H1 (cell line): ENCODE results near the gene ADK. TPM values are rescaled to one million over a fixed set of nuclear protein-coding genes. Genes with fewer than 3 reads are reported as not detected.

Source experiments
- CTCF ChIA-PET: fragments of 300-600 bp; sonication (Branson Sonifier 250); formaldehyde crosslinking; loops from one replicate; lab custom pipeline; 2021; ENCODE audit not compliant: partially characterized antibody; lab: Charles Lee
- POLR2A ChIA-PET: fragments of 300-600 bp; sonication (Branson Sonifier 250); formaldehyde crosslinking; loops from one replicate; lab custom pipeline; 2021; ENCODE audit warnings: inconsistent platforms; ENCODE audit not compliant: partially characterized antibody; lab: Charles Lee
- DNase-seq, 2 experiments: peaks; one replicate each; pipeline versions ENCODE4 v3.0.0 to v3.0.0-alpha.2; 2010 to 2022; ENCODE audit warnings: low spot score in 2 of 2, low read depth in 1 of 2, mixed read lengths in 1 of 2
- FAIRE-seq: peaks from 2 replicates; lab custom pipeline; 2011; peaks lifted over from hg19 to GRCh38; lab: Jason Lieb, UNC
- H2AFZ ChIP-seq: 2 replicates; pipeline ENCODE4 v1.8.1; 2012; ENCODE audit warnings: low read length, inconsistent platforms
- H2AK5ac ChIP-seq: 2 replicates; pipeline ENCODE4 v1.6.1; 2013; ENCODE audit warnings: low read depth, low read length
- H2BK120ac ChIP-seq: replicated peaks from 2 replicates; pipeline ENCODE3; 2013; ENCODE audit warnings: low read depth, low read length, inconsistent platforms
- H2BK12ac ChIP-seq: 2 replicates; pipeline ENCODE4 v1.6.1; 2013; ENCODE audit warnings: low read depth, low read length
- H2BK15ac ChIP-seq: 2 replicates; pipeline ENCODE4 v1.6.1; 2013; ENCODE audit warnings: low read length
- H2BK20ac ChIP-seq: 2 replicates; pipeline ENCODE4 v1.6.1; 2013; ENCODE audit warnings: low read length
- H2BK5ac ChIP-seq: 2 replicates; pipeline ENCODE4 v1.6.1; 2013; ENCODE audit warnings: low read depth, low read length
- H3K14ac ChIP-seq: 2 replicates; pipeline ENCODE4 v1.6.1; 2013; ENCODE audit warnings: inconsistent platforms; ENCODE audit not compliant: insufficient read length
- H3K18ac ChIP-seq: 2 replicates; pipeline ENCODE4 v1.6.1; 2013; ENCODE audit warnings: low read length; ENCODE audit errors: extremely low read depth
- H3K23ac ChIP-seq: 2 replicates; pipeline ENCODE4 v1.6.1; 2013; ENCODE audit warnings: inconsistent platforms; ENCODE audit not compliant: insufficient read length
- H3K23me2 ChIP-seq: 2 replicates; pipeline ENCODE4 v1.6.1; 2013; ENCODE audit warnings: low read depth, low read length
- H3K27ac ChIP-seq: 2 replicates; pipeline ENCODE4 v1.6.1; 2011; ENCODE audit warnings: low read depth, low read length, inconsistent platforms
- H3K27me3 ChIP-seq, 4 experiments: replicated peaks in 1 of 4; 1 replicate in 1 of 4; 2 replicates in 3 of 4; pipeline versions ENCODE4 v1.6.1 to v1.8.1; 2011 to 2013; ENCODE audit warnings: low read length in 3 of 4, mild to moderate bottlenecking in 3 of 4, inconsistent platforms in 2 of 4, mixed read lengths in 2 of 4, moderate library complexity in 1 of 4; ENCODE audit not compliant: control insufficient read depth in 3 of 4, insufficient read depth in 3 of 4; ENCODE audit errors: extremely low read depth in 1 of 4
- H3K36me3 ChIP-seq, 4 experiments: 2 replicates each; pipeline versions ENCODE4 v1.6.1 to v1.8.1; 2011 to 2013; ENCODE audit warnings: mild to moderate bottlenecking in 4 of 4, low read length in 3 of 4, moderate library complexity in 2 of 4, control low read depth in 1 of 4, inconsistent platforms in 1 of 4; ENCODE audit not compliant: insufficient read depth in 4 of 4, control insufficient read depth in 2 of 4
- H3K4ac ChIP-seq: replicated peaks from 2 replicates; pipeline ENCODE3; 2013; ENCODE audit warnings: low read length, low read depth, mixed read lengths, inconsistent platforms; ENCODE audit not compliant: insufficient read length
- H3K4me1 ChIP-seq, 4 experiments: replicated peaks in 1 of 4; 1 replicate in 1 of 4; 2 replicates in 3 of 4; pipeline versions ENCODE4 v1.6.1 to v1.8.1; 2011 to 2013; ENCODE audit warnings: low read length in 3 of 4, inconsistent platforms in 2 of 4, mixed read lengths in 1 of 4; ENCODE audit not compliant: insufficient read depth in 4 of 4, control insufficient read depth in 3 of 4
- H3K4me2 ChIP-seq, 2 experiments: 2 replicates each; pipeline versions ENCODE4 v1.6.1 to v1.8.1; 2011 to 2013; ENCODE audit warnings: low read depth in 2 of 2, low read length in 2 of 2, control low read depth in 1 of 2, inconsistent platforms in 1 of 2, mild to moderate bottlenecking in 1 of 2; ENCODE audit not compliant: insufficient read depth in 1 of 2
- H3K4me3 ChIP-seq, 4 experiments: fragments of 200-600, 300-600 bp in 1 of 4; sonication (generic), shearing (Covaris generic), sonication (Bioruptor Twin) in 1 of 4; 2 replicates each; pipeline versions ENCODE4 v1.5.1 to v1.8.1; 2011 to 2016; ENCODE audit warnings: low read length in 4 of 4, low read depth in 3 of 4, control low read depth in 2 of 4, inconsistent platforms in 2 of 4, mild to moderate bottlenecking in 2 of 4, mixed read lengths in 1 of 4, moderate library complexity in 1 of 4; ENCODE audit not compliant: insufficient read depth in 2 of 4; ENCODE audit errors: extremely low read depth in 1 of 4
- H3K56ac ChIP-seq: replicated peaks from 2 replicates; pipeline ENCODE3; 2013; ENCODE audit warnings: low read depth, mild to moderate bottlenecking, mixed read lengths, low read length, inconsistent platforms; ENCODE audit not compliant: insufficient read length
- H3K79me1 ChIP-seq: 2 replicates; pipeline ENCODE4 v1.6.1; 2013; ENCODE audit warnings: low read depth, low read length, control low read depth
- H3K79me2 ChIP-seq, 2 experiments: 2 replicates each; pipeline versions ENCODE4 v1.6.1 to v1.8.1; 2012 to 2013; ENCODE audit warnings: low read length in 2 of 2, mild to moderate bottlenecking in 2 of 2, inconsistent platforms in 1 of 2; ENCODE audit not compliant: insufficient read depth in 2 of 2, control insufficient read depth in 1 of 2
- H3K9ac ChIP-seq, 4 experiments: replicated peaks in 1 of 4; 1 replicate in 1 of 4; 2 replicates in 3 of 4; pipeline versions ENCODE4 v1.6.1 to v1.8.1; 2011 to 2013; ENCODE audit warnings: low read depth in 3 of 4, low read length in 3 of 4, control low read depth in 2 of 4, mild to moderate bottlenecking in 2 of 4, moderate library complexity in 2 of 4, inconsistent platforms in 1 of 4; ENCODE audit errors: extremely low read depth in 1 of 4
- H3K9me3 ChIP-seq, 2 experiments: 2 replicates each; pipeline versions ENCODE4 v1.6.1 to v1.8.1; 2012 to 2013; ENCODE audit warnings: mild to moderate bottlenecking in 2 of 2, moderate library complexity in 2 of 2, control low read depth in 1 of 2, inconsistent platforms in 1 of 2, low read depth in 1 of 2, low read length in 1 of 2, mixed read lengths in 1 of 2; ENCODE audit not compliant: insufficient read depth in 2 of 2
- H4K20me1 ChIP-seq, 2 experiments: replicated peaks in 1 of 2; 2 replicates each; pipeline versions ENCODE3 to v1.8.1; 2011 to 2013; ENCODE audit warnings: inconsistent platforms in 2 of 2, low read length in 2 of 2, mild to moderate bottlenecking in 1 of 2; ENCODE audit not compliant: insufficient read depth in 2 of 2, control insufficient read depth in 1 of 2
- H4K5ac ChIP-seq: 2 replicates; pipeline ENCODE4 v1.6.1; 2013; ENCODE audit warnings: low read length, low read depth, mixed read lengths, inconsistent platforms; ENCODE audit not compliant: insufficient read length
- H4K8ac ChIP-seq: 2 replicates; pipeline ENCODE4 v1.8.0; 2013; ENCODE audit warnings: mild to moderate bottlenecking, moderate library complexity, low read length, inconsistent platforms; ENCODE audit not compliant: insufficient read depth; ENCODE audit errors: extremely low read depth
- H4K91ac ChIP-seq: replicated peaks from 2 replicates; pipeline ENCODE3; 2013; ENCODE audit warnings: low read length, mixed read lengths, inconsistent platforms; ENCODE audit not compliant: insufficient read length
- FOSL1 ChIP-seq: IDR thresholded peaks from 2 replicates; pipeline ENCODE4 v1.6.1; 2011; ENCODE audit warnings: mild to moderate bottlenecking, low read depth, low read length, moderate library complexity; ENCODE audit not compliant: insufficient read depth
- TAF7 ChIP-seq: optimal IDR thresholded peaks from 2 replicates; pipeline ENCODE3; 2011; ENCODE audit warnings: low read depth, mild to moderate bottlenecking, inconsistent platforms, low read length, moderate library complexity, borderline replicate concordance
- WGBS, 2 experiments: shearing (Covaris generic) in 1 of 2; methylation state at CpG; one replicate each; pipeline versions ENCODE4 v1.1.6 to v1.1.7; 2013 to 2015; ENCODE audit warnings: low lambda C conversion rate in 2 of 2, mixed read lengths in 2 of 2, inconsistent platforms in 1 of 2, low coverage in 1 of 2, missing lambda C conversion rate in 1 of 2; ENCODE audit not compliant: insufficient replicate concordance in 2 of 2, insufficient coverage in 1 of 2, insufficient read length in 1 of 2; ENCODE audit errors: extremely low coverage in 1 of 2, missing lambda C conversion rate in 1 of 2; 5-methylcytosine and 5-hydroxymethylcytosine counted together
- polyA plus RNA-seq, 7 experiments: library from polyadenylated mRNA; depleted of rRNA in 3 of 7; stranded (reverse) in 5 of 7; unstranded in 2 of 7; fragments of >200 nt in 5 of 7; fragments of 200-250 nt in 2 of 7; gene quantifications; 1 replicate in 5 of 7; 2 replicates in 1 of 7; 4 replicates in 1 of 7; pipeline versions ENCODE4 v1.2.1 to v1.2.3, GENCODE V29; 2011 to 2013; ENCODE audit warnings: missing spikeins in 2 of 7, mixed read lengths in 2 of 7
- total RNA-seq: library from RNA; stranded (reverse); fragmentation: NEBNext Ultra II Directional; extraction: Animal tissue kit (Norgen Biotek cat#: 25700); gene quantifications from 2 replicates; pipeline ENCODE4 v1.2.1, GENCODE V29; 2021

Gene ADK
- total and polyA plus RNA-seq, 2 of the 8 experiments (the other 6 are each of a cell fraction or from before 2014, with no cell fraction given), result 12.3 to 42.4 TPM

- Histone ChIP-seq H3K79me1 (peaks cover 2% of the 10 kb centered on the region), H3K18ac (no peak overlapping the region), H3K4me1 (peaks cover 0 to 2% (median under 1%) of the 10 kb centered on the region in 4 experiments; a peak in 3 of 7 replicates), H4K5ac (no peak overlapping the region), H3K4ac (no peak overlapping the region), H2AFZ (no peak overlapping the region), H3K36me3 (no peaks in the 10 kb centered on the region), H2BK5ac (no peak overlapping the region), H3K23ac (no peak overlapping the region), H3K79me2 (peaks cover 3 to 78% of the 10 kb centered on the region in 2 experiments; a peak in 3 of 4 replicates), H2BK12ac (no peak overlapping the region), H4K20me1 (peaks cover 0 to 2% of the 10 kb centered on the region in 2 experiments), H2AK5ac (no peak overlapping the region), H3K4me2 (peak overlapping the region; percentile 72 to 75; a peak in 1 of 4 replicates), H3K14ac (no peak overlapping the region), H2BK20ac (no peak overlapping the region), H3K27me3 (no peaks in the 10 kb centered on the region), H3K27ac (no peak overlapping the region), H3K4me3 (no peak overlapping the region), H2BK15ac (no peak overlapping the region; the same call in 1 of the 2 replicates), H3K9me3 (no peaks in the 10 kb centered on the region), H4K91ac (no peak overlapping the region), H2BK120ac (no peak overlapping the region), H3K56ac (no peak overlapping the region), H3K23me2 (peaks cover 12% of the 10 kb centered on the region), H3K9ac (no peak overlapping the region), H4K8ac (no peak overlapping the region)
- POLR2A ChIA-PET, result interaction anchor here (2.3 kb wide), 1 partner anchor 23 kb away, joined by 8 read pairs; no protein-coding TSS in a partner anchor
- TF ChIP-seq TAF7 (no peak), FOSL1 (no peak)
- CTCF ChIA-PET, result interaction anchor here (1.1 to 2.2 kb wide), 8 partner anchors 9 to 62 kb away, joined by 3 to 7 read pairs (median 4); no protein-coding TSS in a partner anchor
- WGBS, 2 experiments, result 70% methylated on average over 4 of the region's 4 CpGs; no CpG with 5 or more reads in 1 of the 2 experiments
- DNase-seq, result no peak
- no peak for FAIRE-seq
These were observed 2.7 kb downstream of the ADK start for GRCh38 chr10:74153676-74154075.
